Vagina (tissue), 2 donors: Measurements from ENCODE around the gene BMP10. TPM values are rescaled to one million over a fixed set of nuclear protein-coding genes. Genes with fewer than 3 reads are reported as not detected.

Experiments used
- DNase-seq, 2 donors: peaks; one replicate each; pipeline ENCODE4 v3.0.0-alpha.2; 2017; ENCODE audit errors: extremely low spot score in 2 of 2
- H3K27ac ChIP-seq: fragments of 200-600 bp; sonication (generic); one replicate; pipeline ENCODE4 v1.5.1; 2019
- H3K27me3 ChIP-seq: fragments of 200-600 bp; sonication (generic); one replicate; pipeline ENCODE4 v1.5.1; 2019
- H3K36me3 ChIP-seq, 2 donors: fragments of 200-600 bp; sonication (generic); one replicate each; pipeline ENCODE4 v1.5.1; 2017 to 2019
- H3K4me1 ChIP-seq: fragments of 200-600 bp; sonication (generic); one replicate; pipeline ENCODE4 v1.5.1; 2019
- H3K4me3 ChIP-seq, 2 donors: fragments of 200-600 bp; sonication (generic); 1 replicate in 1 of 2; 2 replicates in 1 of 2; pipeline ENCODE4 v1.5.1; 2016 to 2019
- H3K9me3 ChIP-seq: fragments of 200-600 bp; sonication (generic); one replicate; pipeline ENCODE4 v1.5.1; 2019
- POLR2A ChIP-seq, 2 donors: fragments of 450-650 bp; IDR thresholded peaks; one replicate each; pipeline ENCODE4 v1.6.1; 2017; ENCODE audit warnings: antibody characterized with exemption in 2 of 2, mild to moderate bottlenecking in 2 of 2, moderate library complexity in 2 of 2
- POLR2AphosphoS5 ChIP-seq, 2 donors: sonication (generic); formaldehyde crosslinking; IDR thresholded peaks; one replicate each; pipeline ENCODE4 v1.9.0; 2017; ENCODE audit warnings: antibody characterized with exemption in 2 of 2, mild to moderate bottlenecking in 2 of 2, low read depth in 1 of 2; ENCODE audit not compliant: insufficient read depth in 1 of 2
- intact Hi-C: fragments of 100-400 bp; cut with DNase I; formaldehyde crosslinking; loops from one replicate; pipeline ENCODE4 v1.15.1; 2023
- total RNA-seq: library from RNA; depleted of rRNA; stranded (reverse); fragments of >200 nt; gene quantifications from one replicate; pipeline ENCODE4 v1.2.3, GENCODE V29; 2016
- TF ChIP-seq, protein P1 (sequence below), 3 experiments: fragments of 450-650 bp in 2 of 3; fragments of 200-600 bp in 1 of 3; sonication (generic) in 1 of 3; IDR thresholded peaks; one replicate each; pipeline ENCODE4 v1.5.1; 2017 to 2019; ENCODE audit warnings: antibody characterized with exemption in 3 of 3, mild to moderate bottlenecking in 2 of 3, moderate library complexity in 2 of 3

Gene BMP10
- total RNA-seq, 1 donor from 2014 or later: not detected

DNA sequence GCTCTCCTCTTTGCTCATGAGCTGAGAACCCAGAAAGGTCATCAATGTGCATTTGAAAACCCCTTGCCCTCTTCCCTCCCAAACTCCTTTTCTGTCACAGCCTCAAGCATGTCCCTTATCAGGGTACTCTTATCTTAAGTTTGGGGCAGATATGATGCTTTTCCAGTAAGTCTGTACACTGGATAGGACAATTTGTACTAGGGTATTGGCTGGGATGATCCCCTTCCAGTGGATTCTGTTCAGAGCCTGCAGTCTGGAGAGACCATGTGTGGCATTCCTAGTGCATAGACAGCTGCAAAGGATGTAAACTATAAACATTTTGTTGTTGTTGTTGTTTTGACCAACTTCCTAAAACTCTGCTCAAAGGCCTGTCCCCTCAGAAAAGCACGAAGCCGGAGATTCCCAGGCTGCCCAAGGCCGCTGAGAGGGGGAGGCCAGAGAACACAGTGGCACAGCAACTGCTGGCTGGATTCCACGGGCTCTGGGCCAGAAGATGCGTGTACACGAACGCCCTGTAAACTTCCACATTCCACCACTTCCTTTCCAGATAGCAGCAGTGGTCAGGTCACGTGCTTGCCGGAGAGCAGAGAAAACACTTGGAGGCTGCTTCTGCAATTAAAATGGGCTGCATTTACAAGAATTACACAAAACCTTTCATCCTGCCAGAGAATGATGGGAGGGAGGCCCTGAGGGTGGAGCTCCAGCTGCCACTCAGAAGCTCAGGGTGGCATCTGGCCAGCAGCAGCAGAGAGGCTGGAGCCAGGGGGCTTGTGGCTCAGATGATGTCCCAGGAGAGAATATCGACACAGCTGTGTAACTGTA lies 42.1 kb downstream of the BMP10 start:
- intact Hi-C loops: no loop called here
- DNase-seq: peak in 1 of 2 donors; percentile 94
- no peaks in the 10 kb centered on the region for H3K27me3 ChIP-seq
- no peaks in the 10 kb centered on the region for H3K36me3 ChIP-seq
- TF ChIP-seq, protein P1, sequence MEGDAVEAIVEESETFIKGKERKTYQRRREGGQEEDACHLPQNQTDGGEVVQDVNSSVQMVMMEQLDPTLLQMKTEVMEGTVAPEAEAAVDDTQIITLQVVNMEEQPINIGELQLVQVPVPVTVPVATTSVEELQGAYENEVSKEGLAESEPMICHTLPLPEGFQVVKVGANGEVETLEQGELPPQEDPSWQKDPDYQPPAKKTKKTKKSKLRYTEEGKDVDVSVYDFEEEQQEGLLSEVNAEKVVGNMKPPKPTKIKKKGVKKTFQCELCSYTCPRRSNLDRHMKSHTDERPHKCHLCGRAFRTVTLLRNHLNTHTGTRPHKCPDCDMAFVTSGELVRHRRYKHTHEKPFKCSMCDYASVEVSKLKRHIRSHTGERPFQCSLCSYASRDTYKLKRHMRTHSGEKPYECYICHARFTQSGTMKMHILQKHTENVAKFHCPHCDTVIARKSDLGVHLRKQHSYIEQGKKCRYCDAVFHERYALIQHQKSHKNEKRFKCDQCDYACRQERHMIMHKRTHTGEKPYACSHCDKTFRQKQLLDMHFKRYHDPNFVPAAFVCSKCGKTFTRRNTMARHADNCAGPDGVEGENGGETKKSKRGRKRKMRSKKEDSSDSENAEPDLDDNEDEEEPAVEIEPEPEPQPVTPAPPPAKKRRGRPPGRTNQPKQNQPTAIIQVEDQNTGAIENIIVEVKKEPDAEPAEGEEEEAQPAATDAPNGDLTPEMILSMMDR (IDR thresholded peaks at IDR 0.05): no peak
- no peak for TF ChIP-seq POLR2A (IDR thresholded peaks at IDR 0.05)
- peak; percentile 76 to 96 for TF ChIP-seq POLR2AphosphoS5 (IDR thresholded peaks at IDR 0.05; ENCODE audit: insufficient read depth in 1 of 2, low read depth in 1 of 2)
- no peak overlapping the region for H3K4me3 ChIP-seq
- H3K27ac ChIP-seq: peak overlapping the region; percentile 84
- H3K9me3 ChIP-seq: no peaks in the 10 kb centered on the region
- peaks cover 47% of the 10 kb centered on the region for H3K4me1 ChIP-seq

GRCh38 chr2:68827666-68828065 lies 43.5 kb downstream of the BMP10 start:
- Histone ChIP-seq H3K4me1 (peaks cover 45% of the 10 kb centered on the region), H3K27ac (no peak overlapping the region)
- intact Hi-C loops: no loop called here

GRCh38 chr2:68825866-68826265 lies 45.3 kb downstream of the BMP10 start:
- Histone ChIP-seq H3K9me3 (no peaks in the 10 kb centered on the region), H3K4me1 (peaks cover 27% of the 10 kb centered on the region), H3K4me3 (no peak overlapping the region), H3K27me3 (no peaks in the 10 kb centered on the region), H3K36me3 (peaks cover 0 to 6% of the 10 kb centered on the region in 2 donors), H3K27ac (no peak overlapping the region)
- TF ChIP-seq POLR2A (IDR thresholded peaks at IDR 0.05) (no peak), POLR2AphosphoS5 (IDR thresholded peaks at IDR 0.05; ENCODE audit: insufficient read depth in 1 of 2, low read depth in 1 of 2) (no peak)
- intact Hi-C loops: no loop called here
- peak in 1 of 2 donors; percentile 34 for DNase-seq

More at GRCh38 chr2:68827666-68828065, 43.5 kb downstream of the BMP10 start:
- no peak for DNase-seq
- no peaks in the 10 kb centered on the region for H3K9me3 ChIP-seq
- no peak overlapping the region for H3K4me3 ChIP-seq
- TF ChIP-seq, protein P1 (IDR thresholded peaks at IDR 0.05): no peak
- TF ChIP-seq POLR2AphosphoS5 (IDR thresholded peaks at IDR 0.05; ENCODE audit: insufficient read depth in 1 of 2, low read depth in 1 of 2) (no peak), POLR2A (IDR thresholded peaks at IDR 0.05) (no peak)
- H3K36me3 ChIP-seq: no peaks in the 10 kb centered on the region
- H3K27me3 ChIP-seq: no peaks in the 10 kb centered on the region

DNA sequence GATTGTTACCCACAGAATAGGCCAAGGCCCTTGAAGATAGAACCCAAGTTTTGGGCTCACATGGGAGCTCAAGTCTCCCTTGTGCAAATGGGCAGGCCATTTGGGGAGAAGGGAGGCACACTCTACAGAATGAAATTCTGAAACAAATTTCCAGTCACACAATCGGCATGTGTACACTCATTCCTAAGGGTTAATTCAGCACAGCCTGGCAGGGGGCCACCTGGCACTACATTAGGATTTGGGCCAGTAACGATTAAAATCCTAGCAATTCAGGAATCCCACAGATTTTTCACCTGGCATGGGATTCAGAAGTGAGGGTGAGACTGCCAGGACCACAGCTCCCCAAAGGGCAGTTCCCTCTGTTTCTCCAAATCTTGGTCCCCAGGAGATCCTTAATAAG lies 46.4 kb downstream of the BMP10 start:
- intact Hi-C loops: no loop called here
- H3K4me3 ChIP-seq: no peak overlapping the region
- no peak for DNase-seq
- H3K36me3 ChIP-seq: peaks cover 0 to 6% of the 10 kb centered on the region in 2 donors
- H3K9me3 ChIP-seq: no peaks in the 10 kb centered on the region
- H3K4me1 ChIP-seq: peaks cover 17% of the 10 kb centered on the region
- TF ChIP-seq POLR2AphosphoS5 (IDR thresholded peaks at IDR 0.05; ENCODE audit: insufficient read depth in 1 of 2, low read depth in 1 of 2) (no peak), POLR2A (IDR thresholded peaks at IDR 0.05) (no peak)
- TF ChIP-seq, protein P1 (IDR thresholded peaks at IDR 0.05): no peak
- H3K27ac ChIP-seq: no peak overlapping the region
- no peaks in the 10 kb centered on the region for H3K27me3 ChIP-seq

GRCh38 chr2:68822207-68822872 lies 48.9 kb downstream of the BMP10 start:
- intact Hi-C loops: no loop called here

More at GRCh38 chr2:68822207-68822872, 48.9 kb downstream of the BMP10 start:
- H3K4me3 ChIP-seq: no peak overlapping the region
- no peaks in the 10 kb centered on the region for H3K4me1 ChIP-seq
- no peak for DNase-seq
- no peaks in the 10 kb centered on the region for H3K9me3 ChIP-seq
- H3K36me3 ChIP-seq: peaks cover 0 to 11% of the 10 kb centered on the region in 2 donors
- H3K27me3 ChIP-seq: no peaks in the 10 kb centered on the region
- no peak overlapping the region for H3K27ac ChIP-seq
- no peak for TF ChIP-seq POLR2A (IDR thresholded peaks at IDR 0.05)
